HEK293T (cell line): ENCODE results near the gene EDRF1.

Experiments
- CTCF ChIA-PET: fragments of 350-600 bp; formaldehyde crosslinking; extraction: SDS; loops from one replicate; lab custom pipeline; 2021; ENCODE audit warnings: antibody characterized with exemption, inconsistent platforms; lab: Yijun Ruan, JAX
- POLR2A ChIA-PET: fragments of 350-600 bp; formaldehyde crosslinking; extraction: SDS; loops from one replicate; lab custom pipeline; 2020; ENCODE audit warnings: antibody characterized with exemption, inconsistent platforms; lab: Yijun Ruan, JAX
- DNase-seq: peaks from one replicate; pipeline ENCODE4 v3.0.0; 2012; ENCODE audit warnings: mixed read lengths; ENCODE audit errors: extremely low spot score
- ARNT ChIP-seq: fragments of 450-650 bp; IDR thresholded peaks from 2 replicates; pipeline ENCODE4 v1.6.1; 2017; ENCODE audit warnings: mild to moderate bottlenecking
- BHLHE40 ChIP-seq: fragments of 450-650 bp; IDR thresholded peaks from 2 replicates; pipeline ENCODE4 v1.6.1; 2016; ENCODE audit warnings: mild to moderate bottlenecking, moderate library complexity, borderline replicate concordance
- CTBP1 ChIP-seq: fragments of 450-650 bp; IDR thresholded peaks from 2 replicates; pipeline ENCODE4 v1.6.1; 2016; ENCODE audit warnings: borderline replicate concordance
- ELF4 ChIP-seq: fragments of 450-650 bp; IDR thresholded peaks from 2 replicates; pipeline ENCODE4 v1.6.1; 2017; ENCODE audit warnings: antibody characterized with exemption
- FOXA1 ChIP-seq: fragments of 450-650 bp; IDR thresholded peaks from 2 replicates; pipeline ENCODE4 v1.6.1; 2016; ENCODE audit warnings: mild to moderate bottlenecking
- FOXK2 ChIP-seq: fragments of 450-650 bp; IDR thresholded peaks from 2 replicates; pipeline ENCODE4 v1.6.1; 2016; ENCODE audit warnings: mild to moderate bottlenecking
- FOXM1 ChIP-seq: fragments of 450-650 bp; IDR thresholded peaks from 2 replicates; pipeline ENCODE4 v1.6.1; 2017; ENCODE audit warnings: mild to moderate bottlenecking, borderline replicate concordance
- HDGF ChIP-seq: fragments of 450-650 bp; IDR thresholded peaks from 2 replicates; pipeline ENCODE4 v1.6.1; 2017; ENCODE audit warnings: antibody characterized with exemption, borderline replicate concordance
- L3MBTL2 ChIP-seq: fragments of 450-650 bp; conservative IDR thresholded peaks from 2 replicates; pipeline ENCODE4 v1.6.1; 2016; ENCODE audit warnings: mild to moderate bottlenecking
- LEF1 ChIP-seq: fragments of 450-650 bp; IDR thresholded peaks from 2 replicates; pipeline ENCODE4 v1.6.1; 2017; ENCODE audit warnings: mild to moderate bottlenecking, borderline replicate concordance
- NFRKB ChIP-seq: fragments of 450-650 bp; IDR thresholded peaks from 2 replicates; pipeline ENCODE4 v1.6.1; 2016; ENCODE audit warnings: mild to moderate bottlenecking, moderate library complexity
- PKNOX1 ChIP-seq: fragments of 450-650 bp; IDR thresholded peaks from 2 replicates; pipeline ENCODE4 v1.6.1; 2016
- SP1 ChIP-seq: fragments of 450-650 bp; IDR thresholded peaks from 2 replicates; pipeline ENCODE4 v1.6.1; 2017
- SUZ12 ChIP-seq: fragments of 450-650 bp; IDR thresholded peaks from 2 replicates; pipeline ENCODE4 v1.6.1; 2016; ENCODE audit warnings: mild to moderate bottlenecking
- TARDBP ChIP-seq: fragments of 450-650 bp; IDR thresholded peaks from 2 replicates; pipeline ENCODE4 v1.6.1; 2016
- ZNF384 ChIP-seq: fragments of 450-650 bp; IDR thresholded peaks from 2 replicates; pipeline ENCODE4 v1.6.1; 2016

The EDRF1 gene

DNA sequence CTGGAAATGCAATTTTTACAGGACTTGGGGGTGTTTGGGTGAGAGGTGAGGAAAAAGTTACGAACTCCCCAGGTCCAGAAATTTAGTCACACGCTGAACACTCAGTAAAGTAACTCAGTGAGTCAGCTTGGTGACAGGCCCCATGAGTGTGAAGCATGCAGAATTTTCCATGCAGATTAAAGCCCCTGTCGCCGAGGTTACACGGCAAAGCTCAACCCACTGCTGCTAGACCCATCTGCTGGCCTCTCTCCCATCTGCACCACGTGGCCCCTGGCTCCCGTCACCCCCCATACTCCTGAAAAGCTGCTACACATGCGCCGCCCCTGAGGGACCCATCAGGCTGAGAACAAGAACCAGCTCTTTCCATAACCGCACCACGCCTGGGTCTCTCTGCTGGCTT lies 63.1 kb downstream of the EDRF1 start:
- POLR2A ChIA-PET: no interaction called here
- no peak for TF ChIP-seq PKNOX1
- TF ChIP-seq BHLHE40: no peak
- no peak for TF ChIP-seq HDGF
- TF ChIP-seq FOXM1: no peak
- no peak for TF ChIP-seq SUZ12
- no peak for TF ChIP-seq FOXK2
- no peak for TF ChIP-seq ARNT
- TF ChIP-seq TARDBP: no peak
- no peak for TF ChIP-seq CTBP1
- no peak for TF ChIP-seq L3MBTL2
- TF ChIP-seq FOXA1: no peak
- CTCF ChIA-PET: interaction anchor here (0.6 kb wide), 1 partner anchor 1242 kb away, joined by 3 read pairs; no protein-coding TSS in a partner anchor
- DNase-seq: no peak

- TF ChIP-seq ARNT: no peak
- TF ChIP-seq TARDBP: no peak
- no peak for TF ChIP-seq CTBP1
- no peak for TF ChIP-seq ZNF384
- TF ChIP-seq L3MBTL2: no peak
- no peak for TF ChIP-seq BHLHE40
- TF ChIP-seq FOXK2: no peak
- POLR2A ChIA-PET: no interaction called here
- DNase-seq: no peak
- CTCF ChIA-PET: no interaction called here
Measured at GRCh38 chr10:125783408-125783807, 63.9 kb downstream of the EDRF1 start.

GRCh38 chr10:125783957-125784356 lies 64.4 kb downstream of the EDRF1 start:
- no peak for DNase-seq
- ChIA-PET POLR2A (no interaction called here), CTCF (no interaction called here)
- TF ChIP-seq FOXM1 (no peak), LEF1 (no peak), PKNOX1 (no peak), ARNT (no peak), SUZ12 (no peak), HDGF (no peak), CTBP1 (no peak), SP1 (no peak), L3MBTL2 (no peak), NFRKB (no peak), FOXK2 (no peak), ELF4 (no peak)

DNA sequence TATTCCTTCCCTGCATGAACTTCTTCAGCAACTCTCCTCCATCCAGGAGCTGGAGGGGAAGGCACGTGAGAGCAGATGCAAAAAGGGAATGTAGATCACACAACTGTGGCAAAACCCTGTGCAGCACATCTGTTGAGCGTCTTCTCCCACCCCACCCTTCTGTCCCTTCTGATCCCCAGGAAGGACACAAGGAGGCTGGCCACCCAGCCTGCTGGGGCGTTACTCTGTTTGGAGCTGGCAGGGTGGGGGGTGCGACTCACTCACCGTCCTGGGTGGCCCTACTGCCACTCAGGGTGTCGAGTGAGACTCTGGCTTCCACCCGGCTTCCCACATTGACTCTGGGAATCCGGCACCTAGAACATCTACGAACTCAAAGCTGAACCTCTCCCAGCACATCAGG lies 66.3 kb downstream of the EDRF1 start:
- DNase-seq: no peak
- TF ChIP-seq FOXK2 (no peak), ELF4 (no peak), CTBP1 (no peak), LEF1 (no peak), PKNOX1 (no peak), ARNT (no peak), SUZ12 (no peak), HDGF (no peak), FOXM1 (no peak), L3MBTL2 (no peak), BHLHE40 (no peak), ZNF384 (no peak), TARDBP (no peak), SP1 (no peak), FOXA1 (no peak), NFRKB (no peak)
- ChIA-PET CTCF (no interaction called here), POLR2A (interaction anchor here (1.0 kb wide), 1 partner anchor 38 kb away, joined by 3 read pairs; the partner anchor contains the start of genes BCCIP and UROS)

DNA sequence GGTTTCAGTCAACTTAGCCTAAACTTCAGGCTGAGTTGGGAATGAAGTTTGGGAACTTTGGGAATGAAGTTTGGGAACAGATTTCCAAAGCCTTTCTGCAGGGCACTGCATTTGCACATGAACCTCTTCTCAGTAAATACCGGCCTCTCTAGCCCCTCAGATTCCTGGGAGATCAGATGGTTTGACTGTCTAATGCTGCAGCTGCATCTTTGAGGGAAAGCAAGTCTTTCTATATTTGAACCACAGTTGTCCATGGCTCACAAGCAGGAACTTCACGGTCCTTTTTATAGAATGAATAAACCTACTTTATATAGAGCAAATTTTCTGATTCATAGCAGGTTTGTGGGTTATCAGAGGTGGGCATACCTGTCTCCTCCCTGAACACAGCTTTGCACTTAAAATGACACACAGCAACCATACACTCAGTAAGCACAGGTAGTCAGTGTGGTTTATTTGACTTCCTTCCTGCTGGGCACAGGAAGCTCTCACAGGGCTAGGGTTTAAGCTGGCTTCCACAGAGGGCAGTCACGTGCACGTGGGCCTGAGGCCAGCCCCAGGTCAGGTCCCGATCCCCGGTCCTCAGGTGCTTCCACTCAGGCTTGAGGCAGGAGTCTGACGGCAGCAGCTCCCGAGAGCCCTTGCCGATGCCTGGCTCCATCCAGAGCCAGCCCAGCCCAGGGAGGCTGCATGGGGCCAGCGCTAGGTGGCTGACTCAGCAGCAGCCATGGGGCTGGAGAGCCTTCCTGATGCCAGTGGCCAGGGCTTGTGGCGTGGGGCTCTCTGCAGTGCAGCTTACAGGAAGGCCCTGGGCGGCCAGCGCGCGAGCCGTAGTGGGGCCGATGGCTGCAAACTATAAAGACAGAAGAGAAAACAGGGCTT lies 68.9 kb downstream of the EDRF1 start:
- ChIA-PET CTCF (no interaction called here), POLR2A (no interaction called here)
- TF ChIP-seq SUZ12: no peak
- no peak for TF ChIP-seq FOXK2
- TF ChIP-seq HDGF: no peak
- TF ChIP-seq NFRKB: no peak
- TF ChIP-seq ARNT: no peak
- TF ChIP-seq FOXA1: no peak
- no peak for TF ChIP-seq LEF1
- TF ChIP-seq FOXM1: no peak
- DNase-seq: no peak
